Loucy (cell line): ENCODE measurements around the gene BACH2.

Experiments
- H2AFZ ChIP-seq: fragments of 200-600 bp; sonication (generic); 2 replicates; pipeline ENCODE4 v1.6.0; 2016; ENCODE audit warnings: antibody characterized with exemption, mild to moderate bottlenecking, low read length, moderate library complexity
- H3F3A ChIP-seq: fragments of 200-600 bp; 2 replicates; pipeline ENCODE4 v1.6.0; 2016; ENCODE audit warnings: antibody characterized with exemption, low read depth, mild to moderate bottlenecking
- H3K27me3 ChIP-seq: fragments of 200-600 bp; sonication (generic); 2 replicates; pipeline ENCODE4 v1.6.1; 2014; ENCODE audit warnings: low read length, mild to moderate bottlenecking; ENCODE audit not compliant: insufficient read depth, poor library complexity, severe bottlenecking
- H3K36me3 ChIP-seq: fragments of 200-600 bp; sonication (generic); 2 replicates; pipeline ENCODE4 v1.6.1; 2016; ENCODE audit warnings: low read length; ENCODE audit not compliant: insufficient read depth
- H3K4me1 ChIP-seq: fragments of 200-600 bp; sonication (generic); 2 replicates; pipeline ENCODE4 v1.5.1; 2014; ENCODE audit warnings: low read length, mild to moderate bottlenecking; ENCODE audit not compliant: insufficient read depth, poor library complexity, severe bottlenecking
- H3K4me2 ChIP-seq: fragments of 200-600 bp; sonication (generic); 2 replicates; pipeline ENCODE4 v1.6.0; 2014; ENCODE audit warnings: antibody characterized with exemption, low read length, low read depth, mild to moderate bottlenecking; ENCODE audit not compliant: poor library complexity, severe bottlenecking
- H3K4me3 ChIP-seq: fragments of 200-600 bp; sonication (generic); 2 replicates; pipeline ENCODE4 v1.5.1; 2014; ENCODE audit warnings: low read length, mild to moderate bottlenecking, mixed read lengths; ENCODE audit not compliant: poor library complexity, severe bottlenecking
- H3K79me2 ChIP-seq: fragments of 200-600 bp; sonication (generic); 2 replicates; pipeline ENCODE4 v1.6.1; 2014; ENCODE audit warnings: low read length; ENCODE audit not compliant: insufficient read depth
- H3K9ac ChIP-seq: fragments of 200-600 bp; sonication (generic); 2 replicates; pipeline ENCODE4 v1.6.0; 2014; ENCODE audit warnings: mild to moderate bottlenecking, low read depth, low read length, moderate library complexity; ENCODE audit not compliant: poor library complexity, severe bottlenecking
- H3K9me2 ChIP-seq: fragments of 200-600 bp; sonication (generic); replicated peaks from 2 replicates; pipeline ENCODE4 v1.6.1; 2016; ENCODE audit warnings: low read depth, low read length, mixed read lengths
- H3K9me3 ChIP-seq: fragments of 200-600 bp; sonication (generic); 2 replicates; pipeline ENCODE4 v1.6.1; 2014; ENCODE audit warnings: mild to moderate bottlenecking, antibody characterized with exemption, low read length, low read depth; ENCODE audit not compliant: insufficient read depth
- H4K20me1 ChIP-seq: fragments of 200-600 bp; sonication (generic); 2 replicates; pipeline ENCODE4 v1.6.0; 2014; ENCODE audit warnings: antibody characterized with exemption, low read length, mild to moderate bottlenecking; ENCODE audit not compliant: insufficient read depth, poor library complexity, severe bottlenecking
- EZH2phosphoT487 ChIP-seq: fragments of 200-600 bp; IDR thresholded peaks from 2 replicates; pipeline ENCODE4 v1.6.1; 2018; ENCODE audit warnings: antibody characterized with exemption, mild to moderate bottlenecking, moderate library complexity, borderline replicate concordance
- TF ChIP-seq, protein P1 (sequence below): fragments of 200-600 bp; sonication (generic); conservative IDR thresholded peaks from 2 replicates; pipeline ENCODE4 v1.5.1; 2014; ENCODE audit warnings: mild to moderate bottlenecking, antibody characterized with exemption, low read length

BACH2 gene

DNA sequence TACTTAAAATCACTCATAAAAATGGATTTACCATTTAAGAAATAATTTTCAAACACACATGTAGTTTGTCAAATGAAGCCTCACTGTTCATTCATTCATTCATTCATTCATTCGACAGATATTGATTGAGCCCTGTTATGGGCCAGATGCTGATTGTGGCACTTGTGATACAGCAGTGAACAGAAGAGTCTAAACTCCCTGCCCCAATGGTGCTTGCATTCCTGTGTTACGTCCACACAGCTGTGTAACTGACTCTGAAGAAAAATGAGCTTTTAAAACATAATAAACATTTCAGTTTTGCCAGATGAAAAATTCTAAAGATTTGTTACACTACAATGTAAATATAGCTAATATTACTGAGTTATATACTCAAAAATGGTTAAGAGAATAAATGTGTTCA is 46.2 kb downstream of the BACH2 start:
- Histone ChIP-seq H3K4me2 (no peak overlapping the region), H3K79me2 (peaks cover 24% of the 10 kb centered on the region), H3K36me3 (peaks cover 27% of the 10 kb centered on the region), H3K4me1 (peaks cover 15% of the 10 kb centered on the region), H4K20me1 (no peaks in the 10 kb centered on the region), H3K4me3 (no peak overlapping the region), H3K9me2 (no peaks in the 10 kb centered on the region), H3F3A (no peaks in the 10 kb centered on the region), H2AFZ (no peak overlapping the region), H3K27me3 (no peaks in the 10 kb centered on the region), H3K9ac (no peak overlapping the region), H3K9me3 (no peaks in the 10 kb centered on the region)
- no peak for TF ChIP-seq EZH2phosphoT487
- TF ChIP-seq, protein P1, sequence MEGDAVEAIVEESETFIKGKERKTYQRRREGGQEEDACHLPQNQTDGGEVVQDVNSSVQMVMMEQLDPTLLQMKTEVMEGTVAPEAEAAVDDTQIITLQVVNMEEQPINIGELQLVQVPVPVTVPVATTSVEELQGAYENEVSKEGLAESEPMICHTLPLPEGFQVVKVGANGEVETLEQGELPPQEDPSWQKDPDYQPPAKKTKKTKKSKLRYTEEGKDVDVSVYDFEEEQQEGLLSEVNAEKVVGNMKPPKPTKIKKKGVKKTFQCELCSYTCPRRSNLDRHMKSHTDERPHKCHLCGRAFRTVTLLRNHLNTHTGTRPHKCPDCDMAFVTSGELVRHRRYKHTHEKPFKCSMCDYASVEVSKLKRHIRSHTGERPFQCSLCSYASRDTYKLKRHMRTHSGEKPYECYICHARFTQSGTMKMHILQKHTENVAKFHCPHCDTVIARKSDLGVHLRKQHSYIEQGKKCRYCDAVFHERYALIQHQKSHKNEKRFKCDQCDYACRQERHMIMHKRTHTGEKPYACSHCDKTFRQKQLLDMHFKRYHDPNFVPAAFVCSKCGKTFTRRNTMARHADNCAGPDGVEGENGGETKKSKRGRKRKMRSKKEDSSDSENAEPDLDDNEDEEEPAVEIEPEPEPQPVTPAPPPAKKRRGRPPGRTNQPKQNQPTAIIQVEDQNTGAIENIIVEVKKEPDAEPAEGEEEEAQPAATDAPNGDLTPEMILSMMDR: no peak

DNA sequence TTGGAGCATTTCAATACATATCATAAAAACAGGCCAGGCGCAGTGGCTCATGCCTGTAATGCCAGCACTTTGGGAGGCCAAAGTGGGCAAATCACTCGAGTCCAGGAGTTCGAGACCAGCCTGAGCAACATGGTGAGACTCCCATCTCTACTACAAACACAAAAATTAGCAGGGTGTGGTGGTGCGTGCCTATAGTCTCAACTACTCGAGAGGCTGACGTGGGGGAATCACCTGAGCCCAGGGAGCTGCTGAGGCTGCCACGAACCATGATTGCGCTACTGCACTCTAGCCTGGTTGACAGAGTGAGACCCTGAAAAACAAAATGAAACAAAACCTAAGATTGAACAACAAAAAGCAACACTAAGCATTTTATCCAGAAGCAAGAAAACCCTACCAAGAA is 47.2 kb downstream of the BACH2 start:
- Histone ChIP-seq H2AFZ (no peak overlapping the region), H3K4me2 (no peak overlapping the region), H3K9me3 (no peaks in the 10 kb centered on the region), H3K4me3 (no peak overlapping the region), H3K9me2 (no peaks in the 10 kb centered on the region), H3K4me1 (peaks cover 15% of the 10 kb centered on the region), H3K79me2 (peaks cover 22% of the 10 kb centered on the region), H4K20me1 (no peaks in the 10 kb centered on the region), H3K36me3 (peaks cover 25% of the 10 kb centered on the region), H3K9ac (no peak overlapping the region), H3F3A (no peaks in the 10 kb centered on the region), H3K27me3 (no peaks in the 10 kb centered on the region)
- TF ChIP-seq, protein P1: no peak
- no peak for TF ChIP-seq EZH2phosphoT487

DNA sequence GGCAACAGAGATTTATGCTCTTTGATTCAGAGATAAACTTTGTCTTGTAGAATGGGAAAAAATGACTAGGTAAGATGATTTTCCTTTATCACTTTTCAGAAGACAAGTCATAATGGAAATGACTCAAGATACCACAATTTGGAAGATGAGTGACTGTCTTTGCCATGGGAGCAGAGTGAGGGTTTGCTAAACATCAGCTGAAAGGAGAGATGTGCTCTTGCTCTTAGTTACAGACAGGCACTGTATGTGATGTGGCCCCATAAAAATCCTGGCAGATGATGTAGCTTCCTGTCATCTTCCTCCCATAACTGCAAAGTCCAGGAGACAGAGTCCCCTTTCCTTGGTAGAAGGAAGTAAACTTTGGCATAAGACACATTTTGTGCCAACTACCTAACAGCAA is 47.6 kb downstream of the BACH2 start:
- TF ChIP-seq EZH2phosphoT487: no peak
- TF ChIP-seq, protein P1: no peak
- H3K4me3 ChIP-seq: no peak overlapping the region
- H3K9ac ChIP-seq: no peak overlapping the region
- no peaks in the 10 kb centered on the region for H3K27me3 ChIP-seq
- H3K4me1 ChIP-seq: peaks cover 15% of the 10 kb centered on the region
- H3K4me2 ChIP-seq: no peak overlapping the region
- H2AFZ ChIP-seq: no peak overlapping the region
- H3K9me2 ChIP-seq: no peaks in the 10 kb centered on the region
- H3F3A ChIP-seq: no peaks in the 10 kb centered on the region
- peaks cover 22% of the 10 kb centered on the region for H3K79me2 ChIP-seq
- H3K36me3 ChIP-seq: peaks cover 25% of the 10 kb centered on the region
- H3K9me3 ChIP-seq: no peaks in the 10 kb centered on the region
- no peaks in the 10 kb centered on the region for H4K20me1 ChIP-seq
